ENCODE data around the gene FOXL2NB.

FOXL2NB gene

DNA sequence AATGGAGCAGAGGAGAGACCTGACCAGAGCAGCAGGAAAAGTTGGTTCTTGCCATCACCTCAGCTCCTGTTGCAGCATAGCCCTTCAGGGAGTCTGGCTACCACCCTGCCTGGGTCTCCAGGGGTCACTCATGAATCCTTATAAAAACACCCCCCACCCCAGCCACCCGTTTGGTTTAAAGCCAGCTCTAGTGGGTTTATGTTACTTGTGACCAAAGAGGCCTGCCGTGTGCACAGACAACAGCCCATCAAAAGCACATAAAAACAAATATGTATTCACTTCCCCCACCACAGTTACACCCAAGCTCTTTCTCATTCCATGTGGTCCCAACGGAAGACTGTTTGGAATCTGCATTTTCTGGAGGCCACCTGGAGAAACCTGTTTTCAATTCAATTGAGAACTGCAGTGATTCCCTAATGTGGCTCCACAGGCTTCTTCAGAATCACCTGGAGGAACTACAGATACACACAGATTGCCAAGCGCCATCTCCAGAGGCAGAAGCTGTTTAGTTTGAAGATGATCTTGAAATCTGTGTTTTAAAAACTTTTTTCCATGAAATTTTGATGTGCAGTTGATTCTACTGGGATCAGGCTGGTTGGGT lies 13.8 kb upstream of the FOXL2NB start:
- no peak for DNase-seq

DNA sequence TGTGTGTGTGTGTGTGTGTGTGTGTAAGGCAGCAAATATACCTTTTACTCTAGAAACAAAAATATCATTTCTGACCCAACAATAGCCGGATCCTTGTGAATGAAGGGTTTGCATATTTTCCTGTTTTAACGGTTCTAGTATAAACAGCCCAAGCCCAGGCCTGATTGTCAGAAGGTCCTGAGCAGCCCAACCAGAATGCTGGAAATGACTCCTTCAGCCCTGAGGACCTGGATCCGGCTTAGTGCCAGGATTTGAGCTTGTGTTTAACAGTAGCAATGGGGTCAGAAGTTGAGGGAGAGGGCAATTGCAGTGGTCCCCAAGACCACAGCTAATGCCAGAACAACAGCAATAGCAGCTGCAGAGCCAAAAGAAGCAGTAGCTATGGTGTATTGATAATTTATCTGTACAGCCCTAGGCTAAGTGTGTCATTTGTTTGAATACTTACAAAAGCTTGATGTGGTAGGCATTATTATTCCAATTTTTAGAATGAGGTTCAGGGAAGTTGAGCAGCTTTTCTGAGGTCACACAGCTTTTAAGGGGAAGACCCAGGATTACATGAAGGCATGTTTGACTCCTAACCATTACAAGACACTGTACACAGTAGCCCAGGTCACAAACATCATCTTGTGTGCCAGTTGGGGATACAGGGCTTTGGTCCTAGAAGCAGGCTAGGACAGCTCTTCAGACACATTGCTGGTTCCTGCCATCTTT lies 12.9 kb upstream of the FOXL2NB start:
- DNase-seq: no peak

DNA sequence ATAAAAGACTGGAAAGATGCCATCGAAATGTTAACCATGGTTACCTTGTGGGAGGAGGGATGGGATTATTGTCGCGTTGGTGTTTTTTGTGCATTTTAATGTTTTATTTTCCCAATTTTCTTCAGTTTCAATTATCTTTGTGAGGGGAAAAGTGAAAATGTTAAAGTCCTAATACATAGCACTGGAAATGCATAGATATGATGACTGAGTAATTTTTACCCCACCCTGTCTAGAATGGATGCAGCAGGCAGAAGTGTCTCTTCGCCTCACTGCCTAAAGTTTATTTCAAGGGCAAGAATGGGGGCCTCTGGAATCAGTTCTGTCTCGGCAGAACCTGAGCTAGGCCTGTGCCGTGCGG lies 11.5 kb upstream of the FOXL2NB start:
- no peak for DNase-seq

DNA sequence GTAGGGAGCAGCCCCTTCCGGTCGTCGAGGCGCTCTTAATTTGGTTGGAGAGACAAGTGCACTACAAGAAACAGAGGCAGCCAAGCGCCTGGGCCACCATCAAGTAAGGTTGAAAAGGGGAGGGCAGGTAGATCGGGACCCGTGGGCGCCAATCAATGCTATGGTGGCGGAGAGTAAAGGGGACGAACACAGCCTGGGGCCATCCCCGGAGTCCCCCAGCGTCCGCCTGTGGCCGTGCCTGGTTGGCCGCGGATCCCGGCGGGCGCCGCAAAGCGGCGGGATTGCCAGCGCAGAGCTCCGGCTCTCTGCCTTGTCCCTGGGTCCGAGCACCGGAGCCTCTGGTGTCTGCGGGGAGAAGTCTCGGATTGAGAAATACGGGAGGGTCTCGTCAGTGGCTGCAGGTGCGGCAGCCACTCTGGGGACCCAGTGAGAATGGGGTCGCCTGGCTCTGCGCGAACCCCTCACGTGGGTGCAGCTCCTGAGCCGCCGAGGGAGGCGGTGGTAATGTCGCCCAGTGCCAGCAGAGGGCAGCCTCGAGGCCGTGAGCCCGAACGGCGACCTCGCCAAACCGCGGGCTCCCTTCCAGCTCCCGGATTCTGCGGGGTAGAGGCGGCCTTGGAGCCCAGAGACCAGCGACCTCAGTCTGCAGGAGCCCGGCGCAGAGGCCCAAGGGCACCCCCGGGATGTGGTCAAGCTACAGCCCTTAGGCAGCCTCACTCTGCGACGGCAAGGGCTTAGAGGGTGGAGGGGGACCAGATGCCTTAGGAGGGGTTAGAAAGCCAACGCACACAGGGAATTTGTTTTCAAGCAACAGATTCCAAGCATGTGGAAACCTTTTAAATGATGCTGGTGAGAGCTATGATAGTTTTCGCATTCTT lies 10.9 kb upstream of the FOXL2NB start:
- DNase-seq: no peak

DNA sequence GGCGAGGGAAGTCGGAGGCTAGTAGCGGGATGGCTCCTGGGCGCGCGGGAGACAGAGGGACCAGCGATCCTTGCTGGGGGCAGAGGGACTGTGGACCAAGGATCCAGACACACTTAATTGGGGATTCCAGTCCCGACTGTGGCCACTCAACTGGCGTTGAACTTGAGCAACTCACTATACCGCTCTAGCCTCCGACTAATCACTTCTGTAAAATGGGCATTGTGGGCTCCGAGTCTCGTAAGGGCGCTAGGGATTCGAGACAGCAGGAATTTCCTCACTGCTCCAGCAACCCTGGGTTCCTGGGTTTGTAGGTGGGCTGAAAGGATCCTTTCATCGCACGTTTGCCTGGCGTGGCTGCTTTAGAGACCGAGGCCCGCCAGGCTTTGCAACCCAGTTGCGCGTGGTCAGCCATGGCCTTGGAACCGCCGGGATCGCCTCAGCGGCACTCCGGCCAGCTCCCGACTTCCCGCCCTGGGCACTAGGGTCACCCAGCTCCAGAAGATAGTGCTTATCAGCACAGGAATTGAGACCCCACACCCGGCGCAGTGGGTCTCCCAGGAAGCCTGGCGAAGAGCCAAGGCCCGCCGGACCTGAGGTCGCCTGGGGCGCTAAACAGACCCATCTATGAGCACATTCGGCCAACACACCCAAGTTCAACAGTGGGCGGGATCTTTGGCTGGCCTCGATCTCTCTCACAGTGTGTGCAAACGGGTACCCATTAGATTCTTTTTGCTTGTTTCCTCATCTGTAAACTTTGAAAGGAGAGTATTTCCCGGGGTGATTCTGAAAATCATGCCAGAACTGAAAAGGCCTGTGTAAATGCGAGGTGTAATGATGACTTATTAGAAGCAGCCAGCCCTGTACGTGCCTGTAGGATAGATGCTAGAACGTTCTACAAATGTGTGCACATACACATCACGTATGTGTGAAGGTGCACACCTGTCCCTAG lies 10.0 kb upstream of the FOXL2NB start:
- no peak for DNase-seq

DNA sequence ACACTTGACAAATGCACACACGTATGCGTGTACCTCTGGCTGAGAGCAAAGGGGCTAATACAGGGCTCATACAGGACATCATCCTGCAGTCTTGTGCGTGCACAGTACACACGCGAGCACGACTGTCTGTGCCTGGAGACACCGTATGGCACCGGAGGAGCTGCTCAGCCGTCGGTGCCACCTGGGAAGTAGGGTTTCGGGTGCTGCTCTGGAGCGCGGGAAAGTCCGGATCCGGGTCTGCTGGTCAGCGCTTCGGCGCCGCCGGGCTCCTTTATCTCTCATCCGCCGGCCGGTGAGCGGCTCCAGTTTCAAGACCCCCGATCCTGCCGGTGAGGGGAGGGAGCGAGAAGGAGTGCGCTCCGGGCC lies 9.3 kb upstream of the FOXL2NB start:
- no peak for DNase-seq

DNA sequence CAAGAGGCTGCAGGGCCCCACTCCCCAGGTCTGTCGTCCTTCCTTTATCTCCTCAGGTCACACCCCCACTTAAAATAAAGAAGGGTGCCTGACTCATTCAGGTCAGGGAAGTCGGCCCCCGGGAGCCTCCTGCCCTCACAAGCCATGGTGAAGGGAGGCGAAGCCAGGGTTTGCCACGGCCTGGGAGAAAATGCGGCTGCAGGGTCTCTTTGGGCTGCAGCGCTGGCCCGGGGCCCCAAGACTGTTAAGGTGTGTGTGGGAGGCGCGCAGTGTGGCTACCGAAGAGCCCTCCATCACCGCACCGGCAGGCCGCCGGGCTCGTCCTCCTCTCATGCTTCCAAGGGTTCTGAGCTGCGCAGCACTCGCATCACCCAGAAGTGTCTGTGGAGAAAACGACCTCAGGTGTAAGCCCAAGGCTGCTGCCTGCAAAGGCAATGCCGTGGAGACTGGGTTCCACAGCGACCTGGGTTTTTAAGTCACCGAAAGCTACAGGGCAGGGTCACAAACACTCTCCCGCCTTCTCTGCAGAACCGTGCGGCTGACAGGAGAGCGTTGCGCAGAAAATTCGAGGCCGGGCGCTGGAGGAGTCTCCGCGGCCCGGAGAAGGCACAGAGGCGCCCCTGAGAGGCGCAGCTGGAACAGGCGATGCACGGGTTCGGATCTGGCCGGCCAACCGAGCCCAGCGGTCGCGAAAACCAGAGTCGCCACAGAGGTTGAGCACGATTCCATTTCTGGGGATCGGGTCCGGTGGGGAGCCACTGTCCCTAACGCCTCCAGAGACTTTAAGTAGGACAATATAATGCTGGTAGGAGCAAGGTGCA lies 8.8 kb upstream of the FOXL2NB start:
- DNase-seq: no peak

DNA sequence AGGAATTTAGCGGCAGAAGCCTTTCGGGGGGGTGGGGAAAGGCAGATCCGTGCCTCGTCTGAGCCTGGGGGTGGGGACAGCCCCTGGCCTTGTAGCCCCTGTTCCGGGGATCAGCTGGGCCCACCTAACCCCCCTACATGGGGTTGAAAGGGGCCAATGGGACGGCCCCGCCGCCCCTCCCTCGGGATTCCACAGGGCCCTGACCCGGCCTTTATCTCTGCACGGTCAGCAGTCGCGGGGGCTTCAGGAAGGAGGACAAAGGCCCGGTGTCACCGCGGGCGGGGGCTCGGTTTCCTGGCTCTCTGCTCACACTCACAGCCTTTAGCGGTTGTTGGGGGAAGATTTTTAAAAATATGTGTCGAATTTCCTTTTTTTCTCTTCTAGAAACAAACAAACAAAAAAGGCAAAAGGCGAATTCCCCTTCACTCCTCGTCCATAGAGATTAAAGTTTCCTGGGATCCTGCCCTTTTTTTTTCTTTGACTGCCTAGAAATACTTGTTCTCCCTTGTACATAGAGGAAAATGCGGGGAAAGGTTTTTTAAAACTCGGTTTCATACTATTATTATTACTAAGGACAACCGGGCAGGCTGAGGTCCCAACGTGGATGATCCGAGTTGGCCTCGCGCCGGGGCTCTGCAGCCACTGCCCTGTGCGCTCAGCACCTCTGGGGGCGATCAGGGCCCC lies 8.0 kb upstream of the FOXL2NB start:
- DNase-seq: no peak

DNA sequence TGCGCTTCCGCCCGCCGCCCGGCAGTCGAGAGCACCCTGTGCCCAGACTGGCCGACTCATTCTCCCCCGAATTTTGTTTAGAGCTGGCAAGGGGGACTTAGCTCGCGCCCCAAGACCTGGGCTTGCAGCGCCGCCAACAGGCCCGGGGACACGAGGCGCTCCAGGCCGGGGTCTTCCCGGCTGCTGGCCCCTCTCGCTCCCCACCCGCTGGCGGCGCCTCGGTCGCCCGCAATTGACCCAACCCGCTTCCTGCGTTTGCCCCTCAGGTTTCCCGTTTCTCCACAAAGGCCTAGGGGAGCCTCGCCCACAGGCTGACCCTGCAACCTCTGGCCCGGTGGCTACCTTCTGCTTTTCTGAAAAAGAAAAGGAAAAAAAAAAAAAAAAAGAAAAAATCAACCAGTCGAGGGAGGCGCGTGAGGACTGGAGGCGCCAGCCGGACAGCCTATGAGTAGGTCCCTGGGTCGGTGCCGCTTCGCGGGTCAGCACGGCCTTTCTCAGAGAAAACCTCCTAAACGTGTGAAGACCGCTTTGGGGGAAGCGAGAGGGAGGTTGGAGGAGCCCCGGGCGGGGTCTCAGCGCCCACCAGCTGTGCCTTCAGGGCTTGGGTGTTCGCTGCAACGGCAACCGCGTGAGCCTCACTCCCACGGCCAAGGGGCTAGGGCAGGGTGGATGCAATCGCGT lies 7.3 kb upstream of the FOXL2NB start:
- DNase-seq: no peak

DNA sequence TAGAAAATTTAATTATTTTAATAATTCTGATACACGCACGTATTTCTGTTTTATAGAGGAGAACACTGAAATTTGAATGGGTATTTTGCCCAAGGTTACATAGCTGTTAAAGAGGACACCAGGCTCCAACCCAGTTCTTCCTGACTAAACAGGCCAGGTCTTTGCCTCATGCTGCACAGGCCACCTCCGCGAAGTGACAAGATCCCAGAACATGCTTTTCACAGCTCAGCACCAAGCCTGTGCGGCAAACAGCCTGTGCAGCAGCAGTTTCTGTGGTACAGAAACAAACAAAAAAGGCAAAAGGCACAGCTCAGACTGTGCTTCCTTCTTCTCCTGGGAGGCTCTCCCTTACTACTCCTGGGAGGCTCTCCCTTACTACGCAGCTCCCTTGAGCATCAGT lies 6.6 kb upstream of the FOXL2NB start:
- DNase-seq: no peak

DNA sequence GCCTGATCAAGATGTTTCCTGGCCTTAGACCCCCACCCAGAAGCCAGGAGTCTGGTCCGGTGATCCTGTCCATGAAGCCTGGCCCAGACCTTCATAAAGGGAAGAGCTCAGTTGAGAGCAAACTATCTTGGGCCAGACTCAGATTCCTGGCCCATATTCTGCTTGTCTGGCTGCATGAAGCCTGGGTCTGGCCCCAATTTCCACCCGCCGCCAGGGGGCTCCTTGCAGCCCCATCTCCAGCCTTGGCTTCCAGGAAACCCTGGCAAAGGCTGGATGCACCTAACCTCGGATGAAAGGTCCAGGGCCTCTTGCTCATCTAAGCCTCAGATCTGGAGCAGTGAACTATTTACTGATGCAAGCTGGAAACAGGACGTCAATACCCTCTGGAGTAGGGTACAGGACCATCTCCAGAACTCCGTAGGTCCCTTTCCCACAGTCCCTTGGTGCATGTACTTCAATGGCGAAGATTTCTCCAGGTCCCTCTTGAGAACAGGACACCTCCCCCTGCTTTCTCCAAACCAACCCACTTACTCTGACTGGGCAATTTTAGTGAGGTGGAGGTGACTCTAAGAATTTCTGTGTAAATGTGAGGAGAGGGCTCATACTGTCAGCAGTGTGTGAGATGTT lies 5.6 kb upstream of the FOXL2NB start:
- DNase-seq: no peak

DNA sequence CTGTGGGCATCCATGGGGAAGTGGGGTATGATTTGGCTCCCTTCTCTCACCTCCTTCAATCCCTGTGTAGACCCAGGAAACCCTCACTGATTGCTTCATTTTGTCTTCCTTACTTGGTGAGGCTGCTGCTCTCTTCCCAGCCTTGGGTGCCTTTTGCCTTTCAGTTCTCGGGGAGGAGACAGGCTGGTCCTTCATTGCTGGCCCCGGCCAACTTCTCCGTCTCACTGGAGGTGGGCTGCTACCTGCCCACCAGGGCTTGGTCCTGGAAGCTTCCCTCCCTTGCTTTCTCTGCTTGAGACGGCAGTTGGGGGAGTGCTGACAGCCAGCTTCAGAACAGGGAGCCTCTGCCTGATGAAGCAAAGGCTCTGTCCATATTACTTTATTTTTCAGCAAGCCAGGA lies 4.7 kb upstream of the FOXL2NB start:
- no peak for DNase-seq

DNA sequence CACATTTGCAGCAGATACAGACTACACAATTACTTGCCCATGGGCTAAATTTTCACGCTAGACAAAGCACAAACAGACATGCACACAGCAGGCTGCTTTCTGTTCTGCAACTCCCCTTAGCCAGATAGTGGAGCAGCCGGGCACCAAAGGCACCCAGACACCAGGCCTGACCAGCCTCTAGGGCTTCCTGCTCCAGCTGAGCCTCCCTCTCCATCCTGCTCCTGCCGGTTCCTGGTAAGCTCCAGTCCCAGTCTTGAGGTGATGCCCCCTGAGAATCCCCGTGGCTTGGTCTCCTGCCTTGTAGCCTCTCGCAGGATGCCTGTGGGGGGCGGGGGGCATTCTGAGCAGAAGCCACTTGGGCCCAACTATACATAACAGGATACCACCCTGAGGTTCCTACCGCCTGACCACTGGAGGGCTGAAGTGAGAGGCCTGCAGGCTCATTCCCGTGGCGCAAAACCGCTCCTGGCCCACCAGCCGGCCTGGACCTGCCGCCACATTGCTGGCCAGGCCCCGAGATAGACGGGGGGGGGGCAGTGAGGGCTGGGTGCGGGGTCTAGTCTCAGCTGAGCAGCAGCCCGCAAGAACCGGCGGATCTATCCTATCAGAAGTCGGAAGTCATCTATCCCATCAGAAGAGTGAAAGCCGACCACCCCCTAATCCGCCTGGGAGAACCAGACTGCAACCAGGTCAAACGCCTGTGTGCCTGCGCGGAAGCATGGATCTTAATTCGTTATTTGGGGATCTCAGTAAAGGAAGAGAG lies 4.0 kb upstream of the FOXL2NB start:
- no peak for DNase-seq

DNA sequence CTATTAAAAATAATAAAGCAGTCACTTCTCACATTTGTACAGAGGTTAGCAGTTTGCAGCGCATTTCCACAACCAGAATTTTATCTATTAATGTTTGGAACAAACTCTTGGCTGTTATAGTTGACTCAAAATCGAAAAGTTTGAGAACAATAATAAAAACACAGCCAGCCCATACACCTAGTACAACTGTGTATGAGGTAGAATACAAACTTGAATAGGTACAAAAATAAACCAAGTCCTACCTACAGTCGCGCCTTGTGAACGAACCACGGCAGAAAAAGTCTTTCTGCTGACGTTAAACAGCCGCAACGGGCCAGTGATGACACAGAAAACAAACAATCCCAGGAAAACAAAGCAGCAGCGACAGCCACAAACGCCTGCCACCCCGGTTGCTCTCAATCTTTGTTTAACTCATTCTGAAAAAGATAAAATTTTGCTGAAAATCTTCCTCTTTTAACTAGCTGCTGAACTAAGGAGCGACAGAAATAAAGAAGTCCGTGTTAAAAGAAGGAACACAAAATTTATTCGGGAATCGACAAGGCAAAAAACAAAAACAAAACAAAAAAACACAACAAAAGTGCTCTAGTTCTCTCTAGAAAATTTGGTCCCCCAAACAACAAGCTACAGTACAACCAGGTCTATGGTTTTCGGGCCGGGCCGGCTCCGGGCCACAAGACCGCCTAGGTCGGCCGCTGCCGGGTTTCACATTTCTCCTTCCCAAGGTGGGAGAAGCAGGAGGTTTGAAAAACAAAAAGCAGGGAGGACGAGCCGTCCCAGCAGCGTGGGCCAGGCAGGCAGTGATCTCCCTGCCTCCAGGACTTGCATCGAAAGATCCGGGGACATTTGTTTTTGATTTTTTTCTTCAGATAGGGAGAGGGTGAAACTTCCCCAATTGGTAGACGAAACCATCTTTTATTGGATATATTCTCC lies 3.0 kb upstream of the FOXL2NB start:
- no peak for DNase-seq

DNA sequence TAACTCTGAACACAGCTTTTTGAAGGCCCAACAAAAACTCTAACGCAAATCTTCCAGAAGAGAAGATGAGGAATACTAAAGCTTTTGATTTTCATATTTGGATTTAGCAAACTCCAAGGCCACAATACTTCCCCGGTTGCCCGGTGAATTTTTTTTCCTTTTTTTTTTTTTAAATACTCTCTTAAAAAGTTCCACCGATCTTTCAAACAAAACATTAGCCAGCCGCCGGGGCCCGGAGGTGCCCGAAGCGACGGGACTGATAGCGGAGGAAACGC lies 2.4 kb upstream of the FOXL2NB start:
- DNase-seq: no peak

DNA sequence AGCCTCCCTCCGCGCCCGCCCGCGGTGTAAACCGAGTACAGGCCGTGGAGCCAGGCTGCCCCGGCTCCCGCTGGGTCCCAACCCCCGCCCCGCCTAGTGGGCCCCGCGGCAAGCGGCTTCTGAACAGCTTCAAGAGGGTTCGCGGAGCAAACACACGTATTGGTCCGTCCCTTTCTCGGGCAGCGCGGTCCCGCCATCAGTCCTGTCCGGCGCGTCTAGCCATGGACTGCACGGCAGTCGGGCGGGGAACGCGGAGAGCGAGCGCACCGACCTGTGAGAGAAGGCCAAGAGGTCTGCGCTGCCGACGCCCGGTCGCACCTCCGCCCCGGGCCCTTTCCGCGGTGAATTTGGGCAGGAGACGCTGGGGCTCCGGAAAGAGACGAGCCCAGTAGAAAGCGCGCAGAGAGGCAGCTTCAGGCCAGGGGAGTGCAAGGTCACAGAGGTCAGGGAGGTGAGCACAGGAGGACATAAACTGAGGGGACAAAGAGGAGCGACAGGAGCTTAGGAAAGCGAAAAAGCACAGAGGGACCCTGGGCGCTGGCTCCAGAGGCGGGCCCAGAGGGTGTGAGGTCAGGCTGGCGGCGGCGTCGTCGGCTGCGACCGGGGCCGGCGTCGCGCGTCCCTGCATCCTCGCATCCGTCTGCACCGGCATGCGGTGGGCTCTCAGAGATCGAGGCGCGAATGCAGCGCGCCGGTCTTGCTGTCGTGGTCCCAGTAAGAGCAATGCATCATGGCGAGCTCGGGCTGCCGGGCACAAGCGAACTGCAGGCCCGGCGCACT lies 1.9 kb upstream of the FOXL2NB start:
- no peak for DNase-seq

DNA sequence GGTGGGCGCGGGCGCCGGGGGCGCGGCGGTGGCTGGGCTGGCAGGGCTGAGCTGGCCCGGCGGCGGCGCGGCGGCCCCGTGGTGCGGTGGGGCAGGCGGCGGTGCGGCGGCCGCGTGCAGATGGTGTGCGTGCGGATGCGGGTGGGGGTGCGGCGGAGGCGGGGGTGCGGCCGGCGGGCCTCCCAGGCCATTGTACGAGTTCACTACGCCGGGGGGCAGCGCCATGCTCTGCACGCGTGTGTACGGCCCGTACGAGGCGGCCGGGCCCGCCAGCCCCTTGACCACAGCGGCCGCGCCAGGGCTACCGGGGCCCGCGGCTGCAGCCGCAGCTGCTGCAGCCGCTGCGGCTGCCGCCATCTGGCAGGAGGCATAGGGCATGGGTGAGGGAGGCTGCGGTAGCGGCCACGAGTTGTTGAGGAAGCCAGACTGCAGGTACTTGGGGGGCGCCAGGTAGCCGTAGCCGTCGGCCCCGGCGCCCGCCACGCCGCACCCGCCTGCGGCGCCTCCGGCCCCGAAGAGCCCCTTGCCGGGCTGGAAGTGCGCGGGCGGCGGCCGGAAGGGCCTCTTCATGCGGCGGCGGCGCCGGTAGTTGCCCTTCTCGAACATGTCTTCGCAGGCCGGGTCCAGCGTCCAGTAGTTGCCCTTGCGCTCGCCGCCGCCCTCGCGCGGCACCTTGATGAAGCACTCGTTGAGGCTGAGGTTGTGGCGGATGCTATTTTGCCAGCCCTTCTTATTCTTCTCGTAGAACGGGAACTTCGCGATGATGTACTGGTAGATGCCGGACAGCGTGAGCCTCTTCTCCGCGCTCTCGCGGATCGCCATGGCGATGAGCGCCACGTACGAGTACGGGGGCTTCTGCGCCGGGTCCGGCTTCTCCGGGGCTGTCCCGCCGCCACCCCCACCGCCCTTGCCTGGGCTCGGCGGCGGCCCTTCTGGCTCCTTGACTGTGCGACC lies 1.0 kb upstream of the FOXL2NB start:
- DNase-seq: no peak
